Left kidney (tissue), 8 donors: ENCODE data around the gene FBXL5. TPM values are rescaled to one million over a fixed set of nuclear protein-coding genes. Genes with fewer than 3 reads are reported as not detected.
A peak's percentile ranks its signal among the peaks of the same experiment; 100 is the strongest.

ENCODE experiments used
- DNase-seq: peaks from one replicate; pipeline ENCODE4 v3.0.0-alpha.2; 2013
- long read RNA-seq, 8 donors: transcript quantifications; one replicate each; lab custom pipeline, GENCODE V29; 2026
- polyA plus RNA-seq: library from polyadenylated mRNA; unstranded; fragments of 120-200 nt; gene quantifications from one replicate; pipeline ENCODE4 v1.2.1, GENCODE V29; 2013; ENCODE audit not compliant: insufficient read length

The FBXL5 gene, protein sequence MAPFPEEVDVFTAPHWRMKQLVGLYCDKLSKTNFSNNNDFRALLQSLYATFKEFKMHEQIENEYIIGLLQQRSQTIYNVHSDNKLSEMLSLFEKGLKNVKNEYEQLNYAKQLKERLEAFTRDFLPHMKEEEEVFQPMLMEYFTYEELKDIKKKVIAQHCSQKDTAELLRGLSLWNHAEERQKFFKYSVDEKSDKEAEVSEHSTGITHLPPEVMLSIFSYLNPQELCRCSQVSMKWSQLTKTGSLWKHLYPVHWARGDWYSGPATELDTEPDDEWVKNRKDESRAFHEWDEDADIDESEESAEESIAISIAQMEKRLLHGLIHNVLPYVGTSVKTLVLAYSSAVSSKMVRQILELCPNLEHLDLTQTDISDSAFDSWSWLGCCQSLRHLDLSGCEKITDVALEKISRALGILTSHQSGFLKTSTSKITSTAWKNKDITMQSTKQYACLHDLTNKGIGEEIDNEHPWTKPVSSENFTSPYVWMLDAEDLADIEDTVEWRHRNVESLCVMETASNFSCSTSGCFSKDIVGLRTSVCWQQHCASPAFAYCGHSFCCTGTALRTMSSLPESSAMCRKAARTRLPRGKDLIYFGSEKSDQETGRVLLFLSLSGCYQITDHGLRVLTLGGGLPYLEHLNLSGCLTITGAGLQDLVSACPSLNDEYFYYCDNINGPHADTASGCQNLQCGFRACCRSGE
- polyA plus RNA-seq = 134 TPM
- long read RNA-seq, donor 1, transcript FBXL5-201 (11 exons, 3,385 nt) = major isoform, 12 of 79 reads
- long read RNA-seq, donor 1, partial matches to known transcripts = 50 of 79 reads
- long read RNA-seq, donor 1, other reads (novel, unspliced or antisense) = 11 of 79 reads
- long read RNA-seq, donor 2, transcript FBXL5-201 (11 exons, 3,385 nt) = major isoform, 5 of 48 reads
- long read RNA-seq, donor 2, partial matches to known transcripts = 41 of 48 reads
- long read RNA-seq, donor 2, other reads (novel, unspliced or antisense) = 0 of 48 reads
- long read RNA-seq, donor 3, transcript FBXL5-201 (11 exons, 3,385 nt) = major isoform, 9 of 126 reads
- long read RNA-seq, donor 3, partial matches to known transcripts = 89 of 126 reads
- long read RNA-seq, donor 3, other reads (novel, unspliced or antisense) = 27 of 126 reads
- long read RNA-seq, donor 4 = 0 reads
- long read RNA-seq, donor 5, transcript FBXL5-205 (10 exons, 2,306 nt) = minor isoform, 8 of 98 reads
- long read RNA-seq, donor 5, transcript FBXL5-201 (11 exons, 3,385 nt) = major isoform, 24 of 98 reads
- long read RNA-seq, donor 5, partial matches to known transcripts = 43 of 98 reads
- long read RNA-seq, donor 5, other reads (novel, unspliced or antisense) = 22 of 98 reads
- long read RNA-seq, donor 6, transcript FBXL5-201 (11 exons, 3,385 nt) = major isoform, 9 of 20 reads
- long read RNA-seq, donor 6, partial matches to known transcripts = 0 of 20 reads
- long read RNA-seq, donor 6, other reads (novel, unspliced or antisense) = 11 of 20 reads
- long read RNA-seq, donor 7, transcript FBXL5-201 (11 exons, 3,385 nt) = major isoform, 25 of 365 reads
- long read RNA-seq, donor 7, transcript FBXL5-205 (10 exons, 2,306 nt) = minor isoform, 8 of 365 reads
- long read RNA-seq, donor 7, partial matches to known transcripts = 196 of 365 reads
- long read RNA-seq, donor 7, other reads (novel, unspliced or antisense) = 134 of 365 reads
- long read RNA-seq, donor 8, transcript FBXL5-201 (11 exons, 3,385 nt) = major isoform, 10 of 29 reads
- long read RNA-seq, donor 8, partial matches to known transcripts = 17 of 29 reads
- long read RNA-seq, donor 8, other reads (novel, unspliced or antisense) = 0 of 29 reads

DNA sequence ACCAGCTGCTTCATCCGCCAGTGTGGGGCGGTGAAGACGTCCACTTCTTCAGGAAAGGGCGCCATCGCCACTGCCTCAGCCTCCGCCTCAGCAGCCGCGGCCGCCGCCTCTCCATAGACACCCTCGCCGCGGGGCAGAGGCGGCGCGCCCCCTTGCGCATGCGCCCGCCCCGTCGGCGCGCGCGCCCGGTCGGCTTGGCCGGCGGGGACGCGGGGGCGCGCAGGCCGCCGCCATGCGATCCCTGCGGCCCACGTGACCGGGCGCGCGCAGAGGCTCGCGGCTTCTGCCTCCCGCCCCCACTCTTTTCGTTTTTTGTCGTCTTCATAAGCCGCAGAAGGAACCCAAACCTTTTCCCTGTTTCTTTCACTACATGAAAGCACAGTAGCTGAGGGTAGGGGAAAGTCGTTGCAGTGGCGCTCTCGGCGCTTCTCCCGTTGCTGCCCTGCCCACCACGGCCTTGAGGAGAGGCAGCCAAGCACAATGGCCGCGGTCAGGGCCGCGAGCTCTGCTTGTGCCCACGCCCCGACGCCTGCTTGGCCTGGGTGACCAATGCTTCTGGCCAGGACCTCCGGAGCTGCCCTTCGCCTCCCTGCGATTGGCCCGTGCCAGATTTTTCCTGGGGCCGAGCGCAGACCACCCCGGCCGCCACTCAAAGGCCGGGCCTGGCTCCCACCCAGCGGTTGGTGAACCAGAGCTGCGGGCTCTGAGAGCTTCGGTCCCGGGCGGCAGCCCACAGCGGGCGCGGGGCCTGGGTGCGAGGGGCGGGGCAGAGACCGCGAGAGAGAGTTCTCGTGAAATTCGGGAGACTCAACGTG is at the start of gene FBXL5:
FBXL5 (minus strand) TSS at position 135 of the 815 bp plus-strand sequence; CDS start at position 65, 70 bp downstream.
- DNase-seq = peak; percentile 86

DNA sequence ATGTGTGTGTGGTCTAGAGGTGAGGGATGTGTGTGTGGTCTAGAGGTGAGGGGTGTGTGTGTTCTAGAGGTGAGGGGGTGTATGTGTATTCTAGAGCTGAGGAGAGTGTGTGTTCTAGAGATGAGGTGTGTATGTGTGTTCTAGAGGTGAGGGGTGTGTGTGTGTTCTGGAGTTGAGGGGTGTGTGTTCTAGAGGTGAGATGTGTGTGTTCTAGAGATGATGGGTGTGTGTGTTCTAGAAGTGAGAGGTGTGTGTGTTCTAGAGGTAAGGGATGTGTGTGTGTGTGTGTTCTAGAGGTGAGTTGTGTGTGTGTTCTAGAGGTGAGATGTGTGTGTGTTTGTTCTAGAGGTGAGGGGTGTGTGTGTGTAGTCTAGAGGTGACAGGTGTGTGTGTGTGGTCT is 49.0 kb upstream of the FBXL5 start:
- DNase-seq = no peak

DNA sequence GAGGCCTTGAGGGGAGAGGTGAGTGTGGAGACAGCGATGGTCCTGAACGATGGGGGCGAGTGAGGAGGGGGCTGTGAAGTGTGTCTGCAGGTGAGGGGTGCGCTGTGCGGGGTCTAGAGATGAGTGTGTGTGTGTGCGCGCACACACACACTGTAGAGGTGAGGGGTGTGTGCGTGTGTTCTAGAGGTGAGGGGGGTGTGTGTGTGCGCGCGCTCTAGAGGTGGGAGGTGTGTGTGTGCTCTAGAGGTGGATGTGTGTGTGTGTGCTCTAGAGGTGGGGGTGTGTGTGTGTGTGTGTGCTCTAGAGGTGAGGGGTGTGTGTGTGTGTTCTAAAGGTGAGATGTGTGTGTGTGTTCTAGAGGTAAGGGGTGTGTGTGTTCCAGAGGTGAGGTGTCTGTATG is 48.3 kb upstream of the FBXL5 start:
- no peak for DNase-seq

DNA sequence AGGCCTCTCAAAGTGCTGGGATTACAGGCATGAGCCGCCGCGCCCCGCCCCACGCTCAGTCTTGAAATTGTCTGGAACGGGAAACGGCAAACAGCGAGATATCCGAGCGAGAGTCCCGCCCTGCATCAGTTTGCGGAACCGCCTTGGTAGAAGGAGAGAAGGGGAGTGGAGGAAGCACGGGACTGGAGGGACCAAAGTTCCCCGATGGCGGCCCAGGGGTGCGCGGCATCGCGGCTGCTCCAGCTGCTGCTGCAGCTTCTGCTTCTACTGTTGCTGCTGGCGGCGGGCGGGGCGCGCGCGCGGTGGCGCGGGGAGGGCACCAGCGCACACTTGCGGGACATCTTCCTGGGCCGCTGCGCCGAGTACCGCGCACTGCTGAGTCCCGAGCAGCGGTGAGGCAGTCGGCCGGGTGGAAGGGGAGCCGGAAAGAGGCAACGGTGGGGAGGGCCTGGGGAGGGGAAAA is 47.8 kb upstream of the FBXL5 start, which contains the start of gene BST1:
BST1 (plus strand) TSS at position 125 of the 463 bp plus-strand sequence; CDS start at position 205, 80 bp downstream.
- peak; percentile 57 for DNase-seq

DNA sequence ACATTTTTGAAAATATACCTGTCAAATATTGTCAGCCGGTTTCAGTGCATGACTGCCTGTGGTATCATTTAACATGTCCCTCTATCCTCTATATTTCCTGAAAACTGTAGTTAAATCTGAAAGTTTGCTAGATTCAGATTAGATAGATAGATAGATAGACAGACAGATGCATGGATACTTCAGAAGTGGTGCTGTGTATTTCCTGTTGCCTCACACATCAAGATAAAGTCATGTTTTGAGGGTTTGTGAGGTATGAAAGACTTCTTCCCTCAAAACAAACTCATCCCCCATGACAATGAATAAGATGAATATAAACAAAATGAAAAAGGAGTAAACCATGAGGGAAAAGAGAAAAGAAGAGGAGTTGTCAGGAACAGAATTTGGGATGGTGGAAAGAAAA is 41.7 kb upstream of the FBXL5 start:
- no peak for DNase-seq

DNA sequence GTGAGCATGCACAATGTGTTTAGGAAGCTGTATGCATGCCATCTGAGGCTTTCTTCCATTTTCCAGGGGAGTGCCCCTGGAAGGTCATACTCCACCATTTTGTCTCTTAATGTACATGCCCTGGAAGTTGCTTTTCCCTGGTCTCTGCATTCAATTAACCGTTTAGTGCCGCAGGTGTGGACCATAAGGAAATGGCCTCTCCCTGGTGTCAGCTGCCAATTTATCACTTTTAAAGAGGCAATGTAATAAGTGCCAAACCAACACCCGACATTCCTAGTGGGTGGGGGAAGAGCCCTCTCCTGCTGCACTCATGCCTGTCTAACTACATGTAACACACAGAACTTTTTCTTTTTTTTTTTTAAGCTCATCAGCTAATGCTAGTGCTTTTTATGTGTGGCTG is 40.6 kb upstream of the FBXL5 start:
- no peak for DNase-seq

DNA sequence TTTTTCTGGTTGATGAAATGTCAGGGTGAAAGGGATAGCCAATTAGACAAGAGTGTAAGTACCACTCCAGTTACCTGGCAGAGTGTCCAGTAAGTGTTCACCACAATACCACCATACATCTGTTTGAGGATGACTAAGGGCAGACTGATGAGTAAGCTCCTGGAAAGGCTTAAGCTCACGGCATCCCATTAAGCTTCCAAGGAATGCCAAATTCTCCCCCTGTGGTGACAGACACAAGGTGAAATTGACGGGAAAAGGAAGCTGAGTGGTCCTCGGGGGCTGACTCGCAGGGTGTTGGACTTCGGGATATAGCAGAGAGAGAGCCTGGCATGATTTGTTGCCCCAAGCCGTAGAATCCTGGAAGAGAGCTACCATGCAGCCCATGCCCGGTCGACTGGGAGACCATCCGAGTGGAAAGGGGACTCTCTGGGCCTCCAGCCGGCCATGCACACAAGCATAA is 40.1 kb upstream of the FBXL5 start:
- DNase-seq = no peak

DNA sequence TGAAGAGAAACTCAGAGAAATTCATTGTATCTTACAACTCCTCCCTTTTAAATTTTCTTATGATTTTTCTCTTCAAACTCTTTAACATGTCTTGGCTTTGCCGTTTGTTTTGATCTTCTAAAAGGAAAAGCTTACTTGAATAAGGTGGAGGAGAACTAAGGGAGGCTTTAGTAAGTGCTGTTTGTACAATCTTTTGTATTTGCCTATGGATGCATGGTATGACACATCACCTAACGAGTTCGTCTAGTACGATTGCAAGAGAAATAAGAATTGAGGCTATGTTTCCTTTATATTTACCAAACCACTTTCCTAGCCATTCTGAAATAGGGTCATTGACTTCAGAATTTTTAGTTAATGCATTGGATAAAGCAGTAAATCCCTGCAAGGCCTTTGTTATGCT is 39.3 kb upstream of the FBXL5 start:
- DNase-seq = no peak

DNA sequence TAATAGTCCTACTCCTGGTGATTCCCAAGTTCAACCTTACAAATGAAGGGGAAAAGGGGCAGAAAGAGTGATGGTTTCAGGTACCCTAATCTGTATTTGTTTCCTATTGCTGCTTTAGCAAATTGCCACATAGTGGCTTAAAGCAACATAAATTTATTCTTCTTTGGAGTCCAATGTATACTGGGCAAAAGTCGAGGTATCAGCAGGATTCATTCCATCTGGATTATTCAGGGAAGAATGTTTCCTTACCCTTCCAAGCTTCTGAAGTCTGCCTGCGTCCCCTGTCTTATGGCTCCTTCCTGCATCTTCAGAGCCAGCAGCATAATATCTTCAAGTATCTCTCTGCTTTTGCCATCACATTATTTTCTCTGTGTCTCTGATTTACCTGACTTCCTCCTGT is 37.4 kb upstream of the FBXL5 start:
- no peak for DNase-seq

DNA sequence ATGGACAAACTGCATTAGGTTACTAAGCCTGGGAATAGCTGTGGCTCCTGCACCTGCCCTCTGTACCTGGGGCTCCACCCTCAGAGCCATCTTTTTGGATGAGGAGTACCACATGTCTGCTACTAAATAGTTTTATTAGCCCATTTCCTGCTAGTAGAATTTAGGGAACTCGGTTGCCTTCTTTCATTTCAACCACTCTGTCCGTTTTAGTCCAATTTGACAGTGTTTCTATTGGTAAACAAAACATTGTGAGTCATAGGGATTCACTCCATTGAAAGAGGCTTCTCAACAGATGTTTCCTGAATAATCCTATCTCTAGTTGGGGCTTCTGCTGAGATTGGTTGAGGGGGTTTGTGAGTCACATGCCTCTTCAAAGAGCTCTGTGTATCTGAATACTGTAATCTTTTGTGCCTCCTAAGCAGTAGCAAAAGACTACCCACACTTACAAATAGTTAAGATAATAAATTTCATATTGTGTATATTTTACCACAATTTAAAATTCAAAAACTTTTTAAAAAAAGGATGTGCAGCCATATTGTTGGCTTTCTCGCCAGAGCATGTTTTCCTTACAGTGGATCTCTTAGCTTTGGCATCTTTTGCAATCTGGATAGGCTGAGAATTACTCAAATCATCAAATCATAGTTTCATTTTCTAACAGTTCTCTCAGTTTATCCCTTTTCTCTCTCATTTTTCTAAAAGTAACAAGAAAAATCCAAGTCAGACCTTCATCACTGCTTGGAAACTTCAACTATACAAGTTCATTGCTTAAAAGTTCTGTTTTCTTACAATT is 36.4 kb upstream of the FBXL5 start:
- DNase-seq = no peak

DNA sequence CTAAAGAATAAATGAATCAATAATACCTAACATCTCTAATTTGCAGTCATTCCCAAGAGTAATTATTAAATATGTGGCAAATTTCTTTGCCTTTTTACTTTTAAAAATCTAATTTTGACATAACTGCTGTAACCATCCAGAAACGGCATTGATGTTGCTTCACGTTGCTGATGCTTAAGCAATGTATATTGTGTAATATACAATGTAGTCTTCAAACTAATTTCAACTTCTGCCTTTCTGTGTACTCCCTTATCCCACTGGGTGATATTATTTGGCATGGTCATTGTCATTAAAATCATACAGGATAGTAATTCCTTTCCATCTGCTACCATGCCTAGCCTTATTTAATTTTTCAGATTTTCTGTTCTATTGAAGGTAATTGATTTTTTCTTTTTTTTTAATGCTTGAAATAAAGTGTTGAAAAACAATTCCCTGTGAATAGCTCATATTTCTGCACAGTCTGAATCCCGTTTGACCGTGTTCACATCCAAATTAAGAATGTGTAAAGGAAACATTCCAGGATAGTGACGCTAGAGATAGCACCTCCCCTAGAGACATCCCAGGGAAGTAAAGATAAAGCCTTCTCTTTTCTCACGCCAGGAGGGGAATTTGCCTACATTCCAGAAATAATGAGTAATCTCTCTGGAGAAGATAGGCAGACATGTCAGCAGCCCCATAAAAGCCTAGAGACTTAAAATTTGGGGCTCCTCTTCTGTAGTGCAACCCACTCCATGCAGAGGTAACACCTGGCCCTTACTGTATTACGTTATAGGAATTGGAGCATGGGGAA is 35.1 kb upstream of the FBXL5 start:
- no peak for DNase-seq

DNA sequence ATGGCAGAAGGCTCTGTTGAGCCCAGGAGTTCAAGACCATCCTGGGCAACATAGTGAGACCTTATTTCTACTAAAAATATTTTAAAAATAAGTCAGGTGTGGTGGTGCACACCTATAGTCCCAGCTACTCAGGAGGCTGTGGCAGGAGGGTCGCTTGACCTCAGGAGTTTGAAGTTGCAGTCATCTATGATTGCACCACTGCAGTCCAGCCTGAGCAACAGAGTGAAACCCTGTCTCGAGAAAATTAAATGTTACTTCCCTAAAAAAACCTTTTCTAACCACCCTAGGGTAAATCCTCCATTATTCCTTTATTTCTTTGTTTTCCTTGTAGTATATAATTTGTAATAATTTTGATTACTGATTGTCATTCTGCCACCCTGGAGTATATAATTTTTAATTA is 34.4 kb upstream of the FBXL5 start:
- no peak for DNase-seq

DNA sequence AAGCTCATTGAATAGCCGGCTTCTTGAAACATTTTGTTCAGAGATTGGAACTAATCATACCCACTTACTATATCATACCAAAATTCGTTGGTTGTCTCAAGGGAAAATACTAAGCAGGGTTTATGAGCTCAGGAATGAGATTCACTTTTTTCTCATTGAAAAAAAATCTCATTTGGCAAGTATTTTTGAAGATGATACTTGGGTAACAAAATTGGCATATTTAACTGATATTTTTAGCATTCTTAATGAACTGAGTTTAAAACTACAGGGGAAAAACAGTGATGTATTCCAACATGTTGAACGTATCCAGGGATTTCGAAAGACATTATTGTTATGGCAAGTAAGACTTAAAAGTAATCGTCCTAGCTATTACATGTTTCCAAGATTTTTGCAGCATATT is 32.9 kb upstream of the FBXL5 start:
- no peak for DNase-seq

DNA sequence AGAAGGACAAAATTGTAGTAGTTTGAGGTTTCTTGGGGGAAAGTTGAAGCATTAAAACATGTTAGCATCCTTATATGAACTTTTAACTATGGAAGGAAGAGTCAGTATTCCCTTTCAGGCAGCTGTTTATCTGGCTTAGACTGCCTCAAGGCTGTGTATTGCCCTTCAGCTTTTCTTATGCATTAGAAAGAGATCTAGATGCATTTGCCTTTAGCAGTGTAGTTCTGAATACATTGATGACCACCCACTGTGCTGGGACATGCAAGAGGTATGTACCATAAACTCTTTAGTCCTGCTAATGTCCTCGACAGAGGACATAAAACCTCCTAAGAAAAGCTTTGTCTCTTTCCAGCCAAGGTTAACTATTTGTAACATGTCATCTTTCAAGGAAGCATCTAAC is 29.3 kb upstream of the FBXL5 start:
- no peak for DNase-seq

DNA sequence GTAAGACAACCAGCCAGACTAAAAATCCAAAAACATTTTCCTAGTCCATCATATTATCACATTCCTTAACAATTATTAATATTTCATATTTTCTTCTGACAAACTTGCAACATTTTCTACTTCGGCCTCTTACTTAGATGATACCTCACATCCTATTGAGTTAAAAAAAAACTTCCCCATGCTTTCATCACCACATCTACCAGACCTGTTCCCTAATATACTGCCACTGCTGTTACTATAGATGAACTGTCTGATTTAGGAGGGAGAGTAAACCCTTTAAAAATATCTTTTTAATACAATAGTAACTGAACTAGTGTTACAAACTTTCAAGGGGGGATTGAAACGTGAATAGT is 28.0 kb upstream of the FBXL5 start:
- no peak for DNase-seq

DNA sequence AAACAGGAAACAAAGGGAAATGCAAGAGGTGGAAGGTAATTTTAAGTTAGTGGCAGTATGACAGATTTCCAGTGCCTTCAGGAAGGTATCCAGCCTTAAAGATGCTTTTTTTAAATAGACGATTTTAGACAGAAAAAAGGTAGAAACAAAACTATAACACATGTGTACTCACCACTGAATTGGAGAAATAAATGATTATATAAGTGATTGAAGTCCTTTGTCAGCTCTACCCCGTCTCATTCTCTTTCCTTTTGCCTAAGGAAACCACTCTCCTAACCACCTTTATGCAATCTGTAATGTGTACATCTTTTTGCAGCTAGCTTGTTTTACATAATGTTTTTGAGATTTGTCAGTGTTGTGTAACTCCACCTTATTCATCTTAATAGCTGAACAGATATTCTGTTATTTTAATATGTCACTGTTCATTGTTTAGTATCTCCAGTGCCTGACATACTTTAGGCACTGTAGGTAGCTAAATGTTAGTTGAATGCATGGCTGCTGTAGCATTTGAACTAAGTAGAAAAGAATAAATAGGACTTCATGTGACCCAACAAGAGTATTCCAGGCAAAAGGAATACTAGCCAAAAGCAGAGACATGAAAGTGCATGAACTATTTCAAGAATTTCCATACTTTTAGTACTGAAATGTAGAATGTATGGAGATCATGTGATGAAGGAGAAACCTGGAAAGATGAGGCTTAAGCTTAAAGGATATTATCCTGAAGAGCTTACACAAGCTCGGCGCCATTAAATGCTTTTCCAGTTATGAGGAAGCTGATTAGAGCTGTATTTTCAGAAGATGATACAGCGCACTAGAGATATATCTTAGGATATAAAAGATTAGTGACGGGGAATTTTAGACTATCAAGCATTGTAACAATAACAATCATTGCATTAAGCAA is 27.3 kb upstream of the FBXL5 start:
- DNase-seq = peak; percentile 20
